ENCODE data around the gene SLC43A2.

SLC43A2 gene

DNA sequence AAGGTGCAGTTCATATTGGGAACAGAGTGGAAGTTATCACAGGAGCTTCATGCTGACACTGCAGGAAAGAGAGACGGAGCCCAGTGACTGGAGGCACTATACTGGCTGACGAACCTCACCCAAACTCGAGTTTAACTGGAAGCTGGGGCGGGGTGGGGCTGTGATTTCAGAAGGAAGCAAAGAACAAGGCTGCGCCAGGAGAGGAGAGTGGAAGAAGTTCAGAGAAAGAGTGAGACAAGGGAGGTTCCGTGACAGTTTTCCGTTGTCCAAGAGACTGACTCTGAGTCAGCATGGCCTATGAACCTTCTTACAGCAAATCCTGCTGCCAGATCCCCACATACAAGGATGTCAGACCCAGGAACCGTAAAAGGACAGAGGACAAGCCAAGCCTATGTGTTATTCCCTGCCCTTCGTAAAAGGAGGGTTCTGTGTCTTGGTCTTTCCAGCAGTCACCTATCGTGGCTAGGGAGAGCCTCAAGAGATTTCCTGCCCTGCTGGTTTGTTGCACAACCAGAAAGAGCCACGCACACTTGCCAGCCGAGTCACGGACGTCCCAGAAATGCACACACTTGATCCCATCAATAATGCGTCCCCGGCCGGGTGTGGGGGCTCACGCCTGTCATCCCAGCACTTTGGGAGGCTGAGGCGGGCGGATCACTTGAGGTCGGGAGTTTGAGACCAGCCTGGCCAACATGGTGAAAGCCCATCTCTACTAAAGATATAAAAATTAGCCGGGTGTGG lies 71.1 kb downstream of the SLC43A2 start:
- DNase-seq (ENCODE audit: extremely low read depth, low read depth) = no peak

DNA sequence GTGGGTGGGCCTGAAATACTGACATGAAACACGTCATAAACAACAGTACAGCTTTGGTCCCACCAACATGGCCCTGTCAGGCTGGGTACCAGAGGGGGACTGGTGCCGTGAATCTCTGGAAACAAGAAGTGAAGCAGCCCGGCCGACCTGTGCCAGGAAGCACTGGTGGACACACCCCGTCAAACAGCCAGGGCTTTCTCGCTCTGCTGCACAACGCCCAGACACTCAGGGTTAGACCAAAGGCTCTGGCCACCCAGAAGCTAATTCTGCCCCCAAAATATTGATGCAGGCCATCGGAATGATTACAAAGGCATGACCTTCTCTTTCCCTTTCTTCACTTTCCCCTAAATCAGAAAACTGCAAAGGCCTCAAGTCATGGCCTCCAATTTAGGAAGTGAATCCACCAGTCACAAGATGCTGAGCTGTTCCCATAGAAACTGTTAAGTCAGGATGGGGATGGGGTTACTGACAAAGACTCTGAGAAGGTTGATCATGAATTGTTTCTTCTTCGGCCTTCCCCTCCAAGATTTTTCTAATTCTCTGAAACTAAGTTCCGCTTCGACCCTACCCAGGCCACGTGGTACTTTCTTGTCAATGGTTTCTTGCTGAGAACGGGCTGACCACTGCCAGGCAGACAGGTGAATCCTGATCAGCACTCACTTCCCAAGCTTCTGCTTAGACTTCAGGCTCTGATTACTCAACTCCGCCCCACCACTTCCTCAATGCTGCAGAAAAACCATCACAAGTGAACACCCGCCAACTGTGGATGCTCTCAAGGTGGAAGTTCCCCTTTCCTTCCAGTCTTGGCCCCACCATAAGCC lies 72.8 kb downstream of the SLC43A2 start:
- DNase-seq (ENCODE audit: extremely low read depth, low read depth) = no peak
- TF ChIP-seq, protein P1, sequence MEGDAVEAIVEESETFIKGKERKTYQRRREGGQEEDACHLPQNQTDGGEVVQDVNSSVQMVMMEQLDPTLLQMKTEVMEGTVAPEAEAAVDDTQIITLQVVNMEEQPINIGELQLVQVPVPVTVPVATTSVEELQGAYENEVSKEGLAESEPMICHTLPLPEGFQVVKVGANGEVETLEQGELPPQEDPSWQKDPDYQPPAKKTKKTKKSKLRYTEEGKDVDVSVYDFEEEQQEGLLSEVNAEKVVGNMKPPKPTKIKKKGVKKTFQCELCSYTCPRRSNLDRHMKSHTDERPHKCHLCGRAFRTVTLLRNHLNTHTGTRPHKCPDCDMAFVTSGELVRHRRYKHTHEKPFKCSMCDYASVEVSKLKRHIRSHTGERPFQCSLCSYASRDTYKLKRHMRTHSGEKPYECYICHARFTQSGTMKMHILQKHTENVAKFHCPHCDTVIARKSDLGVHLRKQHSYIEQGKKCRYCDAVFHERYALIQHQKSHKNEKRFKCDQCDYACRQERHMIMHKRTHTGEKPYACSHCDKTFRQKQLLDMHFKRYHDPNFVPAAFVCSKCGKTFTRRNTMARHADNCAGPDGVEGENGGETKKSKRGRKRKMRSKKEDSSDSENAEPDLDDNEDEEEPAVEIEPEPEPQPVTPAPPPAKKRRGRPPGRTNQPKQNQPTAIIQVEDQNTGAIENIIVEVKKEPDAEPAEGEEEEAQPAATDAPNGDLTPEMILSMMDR (IDR thresholded peaks at IDR 0.05; ENCODE audit: low read depth, low read length) = no peak

More for the DNA sequence above, 71.1 kb downstream of the SLC43A2 start:
- TF ChIP-seq, protein P1 (IDR thresholded peaks at IDR 0.05; ENCODE audit: low read depth, low read length) = no peak

DNA sequence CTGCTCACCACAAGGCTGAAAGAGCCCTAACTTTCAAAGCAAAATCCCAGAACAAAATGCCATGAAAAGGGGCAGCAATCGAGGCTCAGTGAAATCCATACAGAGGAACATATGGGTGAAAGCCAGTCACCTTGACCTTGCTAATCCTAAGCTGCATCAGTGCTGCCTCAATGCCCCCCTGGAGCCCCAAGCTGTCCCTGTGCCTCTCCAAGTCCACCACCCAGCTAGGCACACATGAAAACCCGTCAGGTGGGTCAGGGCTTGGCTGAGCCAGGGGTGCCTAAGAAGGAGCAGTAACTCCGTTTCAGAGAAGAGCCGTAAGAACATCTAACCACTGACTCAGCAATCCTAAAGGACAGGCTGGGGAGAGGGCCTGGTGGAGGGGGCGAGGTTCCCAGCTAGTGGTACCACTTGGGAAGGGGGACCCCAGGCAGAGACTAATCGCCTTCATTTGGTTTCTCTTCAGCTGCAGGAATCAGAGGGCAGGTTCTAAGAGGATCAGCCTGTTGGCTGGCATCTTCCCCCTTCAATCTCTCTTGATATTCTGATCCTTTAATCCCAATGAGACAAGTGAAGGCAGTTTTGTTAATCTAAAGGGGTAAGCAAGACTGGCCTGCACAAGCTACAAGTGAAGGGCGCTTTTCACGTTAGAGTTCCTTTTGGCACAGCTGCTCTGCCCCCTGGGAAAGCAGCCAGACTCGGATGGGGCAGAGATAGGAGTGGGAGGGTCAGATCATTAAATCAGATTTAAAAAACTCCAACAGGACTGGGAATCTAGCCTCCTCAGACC lies 73.7 kb downstream of the SLC43A2 start:
- DNase-seq (ENCODE audit: extremely low read depth, low read depth) = no peak
- TF ChIP-seq, protein P1 (IDR thresholded peaks at IDR 0.05; ENCODE audit: low read depth, low read length) = no peak

DNA sequence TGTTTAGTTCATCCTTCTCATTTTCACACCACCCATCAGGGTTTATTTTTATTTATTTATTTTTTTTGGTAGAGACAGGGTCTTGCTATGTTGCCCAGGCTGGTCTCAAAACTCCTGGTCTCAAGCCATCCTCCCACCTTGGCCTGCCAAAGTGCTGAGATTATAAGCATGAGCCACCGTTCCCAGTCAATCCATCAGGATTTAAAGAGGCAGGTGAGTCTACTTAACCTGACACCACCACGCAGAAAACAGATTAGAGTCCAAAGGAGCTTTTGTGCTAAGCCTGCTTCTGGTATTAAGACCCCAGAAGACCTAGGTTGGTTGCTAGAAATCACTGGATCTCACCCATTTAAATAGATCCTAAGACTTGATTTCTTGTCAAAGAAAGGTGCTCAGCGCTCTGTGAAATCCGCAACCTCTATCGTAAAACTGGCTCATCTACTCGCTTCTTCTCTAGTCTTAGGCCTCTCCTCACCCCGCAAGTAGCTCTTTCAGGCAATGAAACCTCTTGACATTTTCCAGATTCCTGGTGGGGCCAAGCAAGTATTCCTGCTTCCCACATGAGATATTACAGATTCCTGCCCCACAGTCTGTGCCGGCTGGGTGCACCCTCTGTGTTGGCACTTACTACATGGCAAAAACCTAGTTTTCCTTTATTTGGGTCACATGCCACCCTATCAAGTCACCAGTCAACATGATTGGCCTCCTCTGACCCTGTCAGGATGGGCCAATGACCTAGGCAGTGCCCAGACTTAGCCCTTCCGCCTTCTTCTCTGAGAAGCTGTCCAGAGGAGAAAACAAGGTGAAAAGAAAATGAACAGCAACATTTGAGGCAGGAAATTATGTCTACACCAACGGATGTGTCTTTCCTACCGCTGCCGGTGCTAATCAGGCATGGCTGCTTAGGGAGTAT lies 75.0 kb downstream of the SLC43A2 start:
- TF ChIP-seq, protein P1 (IDR thresholded peaks at IDR 0.05; ENCODE audit: low read depth, low read length) = no peak

DNA sequence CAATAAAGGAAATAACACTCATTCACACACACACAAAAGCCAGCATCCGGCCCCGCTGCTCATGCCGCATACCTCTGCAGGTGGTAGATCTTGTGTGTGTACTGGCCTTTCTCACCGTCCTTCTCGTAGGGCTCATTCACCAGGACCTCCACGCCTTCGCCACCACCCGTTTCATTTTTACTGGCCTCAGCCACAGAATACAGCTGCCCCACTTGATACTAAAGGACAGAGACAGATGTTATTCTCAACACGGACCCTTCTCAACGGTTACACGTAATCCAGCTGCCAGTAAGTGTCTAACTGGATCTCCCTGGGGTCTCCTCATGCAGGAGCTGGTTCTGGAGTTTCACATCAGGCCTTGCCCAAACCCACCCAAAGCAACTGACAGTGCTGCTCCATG lies 75.7 kb downstream of the SLC43A2 start:
- DNase-seq (ENCODE audit: extremely low read depth, low read depth) = no peak
- TF ChIP-seq, protein P1 (IDR thresholded peaks at IDR 0.05; ENCODE audit: low read depth, low read length) = no peak

More for the DNA sequence above, 75.0 kb downstream of the SLC43A2 start:
- DNase-seq (ENCODE audit: extremely low read depth, low read depth) = no peak

DNA sequence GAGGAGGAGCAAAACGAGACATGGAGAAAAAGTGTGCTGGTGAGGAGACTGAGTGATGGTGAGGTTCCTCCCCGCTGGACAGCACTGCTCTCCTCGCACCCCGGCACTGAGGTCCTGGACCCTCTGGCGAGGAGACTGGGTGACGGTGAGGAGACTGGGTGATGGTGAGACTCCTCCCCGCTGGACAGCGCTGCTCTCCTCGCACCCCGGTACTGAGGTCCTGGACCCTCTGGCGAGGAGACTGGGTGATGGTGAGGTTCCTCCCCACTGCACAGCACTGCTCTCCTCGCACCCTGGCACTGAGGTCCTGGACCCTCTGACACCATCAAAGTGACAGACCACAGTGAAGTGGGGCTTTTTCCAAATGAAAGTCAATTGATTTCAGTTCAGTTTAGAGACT lies 76.9 kb downstream of the SLC43A2 start:
- TF ChIP-seq, protein P1 (IDR thresholded peaks at IDR 0.05; ENCODE audit: low read depth, low read length) = no peak
- DNase-seq (ENCODE audit: extremely low read depth, low read depth) = no peak
